Fibroblast of skin of right quadriceps (primary cell): ENCODE data around the gene CD8A.
"Not testable (repeated sequence)": the region's sequence is repeated elsewhere in the genome, so short reads cannot be mapped to it uniquely, and the experiment has no call there.

ENCODE experiments used
- DNase-seq: peaks from one replicate; pipeline ENCODE4 v3.0.0-alpha.2; 2013

Gene CD8A

GRCh38 chr2:86776532-86776931 is 14.2 kb downstream of the CD8A start:
- no peak for DNase-seq

- DNase-seq = no peak
Observed at GRCh38 chr2:86775338-86775737, 15.4 kb downstream of the CD8A start.

- no peak for DNase-seq
Observed at GRCh38 chr2:86774862-86775261, 15.9 kb downstream of the CD8A start.

GRCh38 chr2:86772611-86773010 is 18.1 kb downstream of the CD8A start:
- no peak for DNase-seq

GRCh38 chr2:86770816-86771301 is 19.9 kb downstream of the CD8A start:
- DNase-seq = no peak

- DNase-seq = no peak
Observed at GRCh38 chr2:86769838-86770237, 20.9 kb downstream of the CD8A start.

- no peak for DNase-seq
Observed at GRCh38 chr2:86768189-86768949, 22.3 kb downstream of the CD8A start.

- no peak for DNase-seq
Observed at GRCh38 chr2:86765310-86765695, 25.4 kb downstream of the CD8A start.

- peak; percentile 26 for DNase-seq
Observed at GRCh38 chr2:86764661-86765309, 25.9 kb downstream of the CD8A start.

GRCh38 chr2:86760371-86760770 is 30.3 kb downstream of the CD8A start:
- no peak for DNase-seq

GRCh38 chr2:86758405-86758804 is 32.3 kb downstream of the CD8A start:
- no peak for DNase-seq

- no peak for DNase-seq
Observed at GRCh38 chr2:86753606-86754005, 37.1 kb downstream of the CD8A start.

GRCh38 chr2:86752934-86753333 is 37.8 kb downstream of the CD8A start:
- no peak for DNase-seq

GRCh38 chr2:86751778-86752177 is 38.9 kb downstream of the CD8A start:
- no peak for DNase-seq

- DNase-seq = no peak
Observed at GRCh38 chr2:86750240-86750839, 40.4 kb downstream of the CD8A start.

- DNase-seq = peak; percentile 86
Observed at GRCh38 chr2:86747711-86748639, 42.7 kb downstream of the CD8A start.

- no peak for DNase-seq
Observed at GRCh38 chr2:86746939-86747338, 43.8 kb downstream of the CD8A start.

GRCh38 chr2:86744152-86744551 is 46.6 kb downstream of the CD8A start:
- no peak for DNase-seq

GRCh38 chr2:86741889-86742498 is 48.7 kb downstream of the CD8A start:
- DNase-seq = not testable (repeated sequence)

GRCh38 chr2:86739889-86740288 is 50.8 kb downstream of the CD8A start:
- not testable (repeated sequence) for DNase-seq

GRCh38 chr2:86739485-86739884 is 51.2 kb downstream of the CD8A start:
- not testable (repeated sequence) for DNase-seq

- DNase-seq = not testable (repeated sequence)
Observed at GRCh38 chr2:86734896-86735295, 55.8 kb downstream of the CD8A start.
